Endothelial cell of umbilical vein (primary cell): Measurements from ENCODE around the gene ROBO2. TPM values are rescaled to one million over a fixed set of nuclear protein-coding genes. Genes with fewer than 3 reads are reported as not detected.

ENCODE experiments used
- BruUV-seq: library from RNA; stranded (reverse); fragments of 400-500 nt; replicated peaks from 2 replicates; lab custom pipeline; 2021; lab: Mats Ljungman, UMichigan
- CTCF ChIA-PET: fragments of 300-600, 350-600 bp; sonication (Branson Sonifier 250); formaldehyde crosslinking; loops from one replicate; lab custom pipeline; 2021; ENCODE audit warnings: antibody characterized with exemption, inconsistent platforms; lab: Charles Lee
- POLR2A ChIA-PET: fragments of 300-600, 350-600 bp; sonication (Branson Sonifier 250); formaldehyde crosslinking; loops from one replicate; lab custom pipeline; 2021; ENCODE audit warnings: antibody characterized with exemption, inconsistent platforms; lab: Charles Lee
- DNase-seq: peaks from one replicate; pipeline ENCODE4 v3.0.0-alpha.2; 2011; ENCODE audit warnings: low read depth, low spot score
- FAIRE-seq: peaks from 2 replicates; lab custom pipeline; 2011; peaks lifted over from hg19 to GRCh38; lab: Jason Lieb, UNC
- H2AFZ ChIP-seq: 2 replicates; pipeline ENCODE4 v1.6.0; 2012; ENCODE audit warnings: low read depth, low read length, control low read depth, inconsistent platforms
- H3K27ac ChIP-seq: 2 replicates; pipeline ENCODE4 v1.5.1; 2011; ENCODE audit warnings: low read depth, mild to moderate bottlenecking, control low read depth, low read length, moderate library complexity; ENCODE audit not compliant: insufficient read depth
- H3K27me3 ChIP-seq, 2 experiments: 2 replicates each; pipeline versions ENCODE4 v1.6.0 to v1.6.1; 2011; ENCODE audit warnings: low read length in 2 of 2, mixed read lengths in 1 of 2; ENCODE audit not compliant: control insufficient read depth in 2 of 2, insufficient read depth in 2 of 2
- H3K36me3 ChIP-seq, 2 experiments: 2 replicates in 1 of 2; 3 replicates in 1 of 2; pipeline ENCODE4 v1.5.1; 2011; ENCODE audit warnings: low read length in 2 of 2, mild to moderate bottlenecking in 1 of 2, moderate library complexity in 1 of 2; ENCODE audit not compliant: control insufficient read depth in 2 of 2, insufficient read depth in 2 of 2; ENCODE audit errors: extremely low read depth in 1 of 2
- H3K4me1 ChIP-seq: 3 replicates; pipeline ENCODE4 v1.5.1; 2011; ENCODE audit warnings: mild to moderate bottlenecking, low read length; ENCODE audit not compliant: control insufficient read depth, insufficient read depth; ENCODE audit errors: extremely low read depth
- H3K4me2 ChIP-seq: 2 replicates; pipeline ENCODE4 v1.6.1; 2011; ENCODE audit warnings: low read length, control low read depth, mixed read lengths; ENCODE audit not compliant: insufficient read depth
- H3K4me3 ChIP-seq, 3 experiments: fragments of 200-600 bp in 1 of 3; sonication (generic), shearing (Covaris generic) in 1 of 3; replicated peaks in 1 of 3; 2 replicates each; pipeline ENCODE4 v1.5.1; 2011 to 2016; ENCODE audit warnings: control low read depth in 3 of 3, low read length in 3 of 3, mild to moderate bottlenecking in 2 of 3, inconsistent platforms in 1 of 3, low read depth in 1 of 3, moderate library complexity in 1 of 3; ENCODE audit not compliant: insufficient read depth in 1 of 3
- H3K79me2 ChIP-seq: 2 replicates; pipeline ENCODE4 v1.6.0; 2012; ENCODE audit warnings: low read length, inconsistent platforms; ENCODE audit not compliant: control insufficient read depth, insufficient read depth
- H3K9ac ChIP-seq: replicated peaks from 2 replicates; pipeline ENCODE3; 2011; ENCODE audit warnings: low read length, control low read depth; ENCODE audit not compliant: insufficient read depth; ENCODE audit errors: extremely low read depth
- H3K9me1 ChIP-seq: replicated peaks from 3 replicates; pipeline ENCODE4 v1.6.0; 2011; ENCODE audit warnings: mild to moderate bottlenecking, low read length; ENCODE audit not compliant: control insufficient read depth, insufficient read depth; ENCODE audit errors: extremely low read depth
- H3K9me3 ChIP-seq: replicated peaks from 2 replicates; pipeline ENCODE4 v1.5.1; 2012; ENCODE audit warnings: low read length, inconsistent platforms; ENCODE audit not compliant: control insufficient read depth, insufficient read depth
- H4K20me1 ChIP-seq: replicated peaks from 2 replicates; pipeline ENCODE3; 2011; ENCODE audit warnings: mild to moderate bottlenecking, low read length; ENCODE audit not compliant: control insufficient read depth, insufficient read depth; ENCODE audit errors: extremely low read depth
- CTCF ChIP-seq, 2 donors: IDR thresholded peaks; 1 replicate in 1 of 2; 2 replicates in 1 of 2; pipeline ENCODE4 v1.5.1; 2011; ENCODE audit warnings: low read length in 2 of 2, mild to moderate bottlenecking in 2 of 2, moderate library complexity in 2 of 2, control low read depth in 1 of 2, inconsistent platforms in 1 of 2, low read depth in 1 of 2; ENCODE audit not compliant: insufficient read depth in 1 of 2; ENCODE audit errors: extremely low read depth in 1 of 2
- FOS ChIP-seq: IDR thresholded peaks from 2 replicates; pipeline ENCODE4 v1.6.1; 2011; ENCODE audit warnings: mild to moderate bottlenecking, low read length, moderate library complexity, borderline replicate concordance; ENCODE audit not compliant: insufficient read depth
- GATA2 ChIP-seq: IDR thresholded peaks from 2 replicates; pipeline ENCODE4 v1.7.0; 2011; ENCODE audit warnings: low read depth, mild to moderate bottlenecking, moderate library complexity, mixed read lengths, low read length; ENCODE audit not compliant: insufficient read length, insufficient read depth
- POLR2A ChIP-seq: IDR thresholded peaks from 2 replicates; pipeline ENCODE4 v1.6.1; 2012; ENCODE audit warnings: low read depth, mild to moderate bottlenecking, control low read depth, low read length
- POLR2AphosphoS5 ChIP-seq: IDR thresholded peaks from 2 replicates; pipeline ENCODE4 v1.6.1; 2012; ENCODE audit warnings: low read depth, mild to moderate bottlenecking, control low read depth, low read length, moderate library complexity; ENCODE audit not compliant: insufficient read depth
- dilution Hi-C: fragments of 300-500 bp; cut with MboI; formaldehyde crosslinking; loops from one replicate; pipeline ENCODE4 v1.15.0; 2019; ENCODE audit warnings: low sequenced_read_pairs; ENCODE audit not compliant: extremely low pct_ligation_motif_present
- intact Hi-C: fragments of 100-400 bp; cut with micrococcal nuclease; formaldehyde crosslinking; loops from one replicate; pipeline ENCODE4 v1.10.0; 2022
- polyA plus RNA-seq, 4 experiments: library from polyadenylated mRNA; depleted of rRNA in 3 of 4; stranded (reverse) in 3 of 4; unstranded in 1 of 4; fragments of >200 nt; gene quantifications; 2 replicates each; pipeline versions ENCODE4 v1.2.1 to v1.2.3, GENCODE V29; 2011 to 2012; ENCODE audit warnings: missing spikeins in 1 of 4
- total RNA-seq: library from RNA; stranded (reverse); gene quantifications from 2 replicates; pipeline ENCODE4 v1.2.3, GENCODE V29; 2021

ROBO2 gene
- total and polyA plus RNA-seq, 2 donors (not counting 3 experiments of a cell fraction or from before 2014, with no cell fraction given): not detected

GRCh38 chr3:77309460-77309859 lies 269.6 kb downstream of the ROBO2 start:
- no peaks in the 10 kb centered on the region for H3K4me1 ChIP-seq
- FAIRE-seq: no peak
- H3K9me1 ChIP-seq: no peaks in the 10 kb centered on the region
- no peaks in the 10 kb centered on the region for H3K9me3 ChIP-seq
- no peaks in the 10 kb centered on the region for H4K20me1 ChIP-seq
- no TSS peak for BruUV-seq
- no peaks in the 10 kb centered on the region for H3K27me3 ChIP-seq
- no peaks in the 10 kb centered on the region for H3K79me2 ChIP-seq
- TF ChIP-seq GATA2 (no peak), FOS (no peak)
- intact Hi-C loops (no loop called here), dilution Hi-C loops (no loop called here)
- H2AFZ ChIP-seq: no peak overlapping the region
- H3K36me3 ChIP-seq: no peaks in the 10 kb centered on the region
- H3K4me2 ChIP-seq: no peak overlapping the region
- H3K9ac ChIP-seq: no peak overlapping the region
- H3K4me3 ChIP-seq: no peak overlapping the region
- ChIA-PET POLR2A (no interaction called here), CTCF (interaction anchor here (0.6 to 3.5 kb wide), 2 partner anchors 11 to 17 kb away, joined by 3 to 19 read pairs; no protein-coding TSS in a partner anchor)
- H3K27ac ChIP-seq: no peak overlapping the region
- DNase-seq: no peak

DNA sequence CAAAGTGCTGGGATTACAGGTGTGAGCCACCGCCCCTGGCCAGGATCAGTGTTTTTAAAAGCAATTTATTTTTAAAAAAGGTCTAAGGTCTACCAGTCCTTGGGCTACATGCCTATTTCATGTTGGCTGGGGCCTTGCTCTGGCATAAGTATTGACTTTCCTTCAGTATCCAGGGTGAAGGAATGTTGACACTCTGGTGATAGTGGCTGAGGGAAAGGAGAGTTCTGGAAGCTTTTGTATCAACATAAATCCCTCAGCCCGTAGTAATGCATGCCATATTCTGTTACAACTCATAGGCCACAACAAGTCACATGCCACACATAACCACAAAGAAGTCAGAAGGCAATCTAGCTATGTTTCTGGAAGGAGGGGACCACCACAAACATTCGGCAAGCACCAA lies 273.9 kb downstream of the ROBO2 start:
- Histone ChIP-seq H3K9me1 (no peaks in the 10 kb centered on the region), H3K4me1 (no peaks in the 10 kb centered on the region), H4K20me1 (no peaks in the 10 kb centered on the region), H3K27me3 (no peaks in the 10 kb centered on the region), H3K4me3 (no peak overlapping the region), H3K79me2 (no peaks in the 10 kb centered on the region), H3K4me2 (no peak overlapping the region), H2AFZ (no peak overlapping the region), H3K9me3 (no peaks in the 10 kb centered on the region), H3K9ac (no peak overlapping the region), H3K27ac (no peak overlapping the region), H3K36me3 (no peaks in the 10 kb centered on the region)
- CTCF ChIA-PET: no interaction called here
- intact Hi-C loops: no loop called here
- POLR2A ChIA-PET: no interaction called here
- dilution Hi-C loops: no loop called here
- BruUV-seq: no TSS peak
- FAIRE-seq (no peak), DNase-seq (no peak)
- TF ChIP-seq POLR2AphosphoS5 (no peak), CTCF (IDR thresholded peaks at IDR 0.05; ENCODE audit: extremely low read depth in 1 of 2, insufficient read depth in 1 of 2, low read depth in 1 of 2, low read length in 2 of 2) (no peak), POLR2A (no peak)
